ENCODE data around the gene CXXC4.

- TF ChIP-seq CTCF (IDR thresholded peaks at IDR 0.05; ENCODE audit: low read depth, low read length) = no peak
- no peak for TF ChIP-seq POLR2A (IDR thresholded peaks at IDR 0.05; ENCODE audit: extremely low read depth, insufficient read length)
Measured at GRCh38 chr4:104490096-104490769, 4.5 kb downstream of the CXXC4 start.

Measured in NB4 (cell line).